H1 (cell line): ENCODE data around the gene LSG1. TPM values are rescaled to one million over a fixed set of nuclear protein-coding genes. Genes with fewer than 3 reads are reported as not detected.

Experiments
- CTCF ChIA-PET: fragments of 300-600 bp; sonication (Branson Sonifier 250); formaldehyde crosslinking; loops from one replicate; lab custom pipeline; 2021; ENCODE audit not compliant: partially characterized antibody; lab: Charles Lee
- POLR2A ChIA-PET: fragments of 300-600 bp; sonication (Branson Sonifier 250); formaldehyde crosslinking; loops from one replicate; lab custom pipeline; 2021; ENCODE audit warnings: inconsistent platforms; ENCODE audit not compliant: partially characterized antibody; lab: Charles Lee
- DNase-seq, 2 experiments: peaks; one replicate each; pipeline versions ENCODE4 v3.0.0 to v3.0.0-alpha.2; 2010 to 2022; ENCODE audit warnings: low spot score in 2 of 2, low read depth in 1 of 2, mixed read lengths in 1 of 2
- FAIRE-seq: peaks from 2 replicates; lab custom pipeline; 2011; peaks lifted over from hg19 to GRCh38; lab: Jason Lieb, UNC
- H2AFZ ChIP-seq: 2 replicates; pipeline ENCODE4 v1.8.1; 2012; ENCODE audit warnings: low read length, inconsistent platforms
- H2AK5ac ChIP-seq: 2 replicates; pipeline ENCODE4 v1.6.1; 2013; ENCODE audit warnings: low read depth, low read length
- H2BK120ac ChIP-seq: replicated peaks from 2 replicates; pipeline ENCODE3; 2013; ENCODE audit warnings: low read depth, low read length, inconsistent platforms
- H2BK12ac ChIP-seq: 2 replicates; pipeline ENCODE4 v1.6.1; 2013; ENCODE audit warnings: low read depth, low read length
- H2BK15ac ChIP-seq: 2 replicates; pipeline ENCODE4 v1.6.1; 2013; ENCODE audit warnings: low read length
- H2BK20ac ChIP-seq: 2 replicates; pipeline ENCODE4 v1.6.1; 2013; ENCODE audit warnings: low read length
- H2BK5ac ChIP-seq: 2 replicates; pipeline ENCODE4 v1.6.1; 2013; ENCODE audit warnings: low read depth, low read length
- H3K14ac ChIP-seq: 2 replicates; pipeline ENCODE4 v1.6.1; 2013; ENCODE audit warnings: inconsistent platforms; ENCODE audit not compliant: insufficient read length
- H3K18ac ChIP-seq: 2 replicates; pipeline ENCODE4 v1.6.1; 2013; ENCODE audit warnings: low read length; ENCODE audit errors: extremely low read depth
- H3K23ac ChIP-seq: 2 replicates; pipeline ENCODE4 v1.6.1; 2013; ENCODE audit warnings: inconsistent platforms; ENCODE audit not compliant: insufficient read length
- H3K23me2 ChIP-seq: 2 replicates; pipeline ENCODE4 v1.6.1; 2013; ENCODE audit warnings: low read depth, low read length
- H3K27ac ChIP-seq: 2 replicates; pipeline ENCODE4 v1.6.1; 2011; ENCODE audit warnings: low read depth, low read length, inconsistent platforms
- H3K27me3 ChIP-seq, 4 experiments: replicated peaks in 1 of 4; 1 replicate in 1 of 4; 2 replicates in 3 of 4; pipeline versions ENCODE4 v1.6.1 to v1.8.1; 2011 to 2013; ENCODE audit warnings: low read length in 3 of 4, mild to moderate bottlenecking in 3 of 4, inconsistent platforms in 2 of 4, mixed read lengths in 2 of 4, moderate library complexity in 1 of 4; ENCODE audit not compliant: control insufficient read depth in 3 of 4, insufficient read depth in 3 of 4; ENCODE audit errors: extremely low read depth in 1 of 4
- H3K36me3 ChIP-seq, 4 experiments: 2 replicates each; pipeline versions ENCODE4 v1.6.1 to v1.8.1; 2011 to 2013; ENCODE audit warnings: mild to moderate bottlenecking in 4 of 4, low read length in 3 of 4, moderate library complexity in 2 of 4, control low read depth in 1 of 4, inconsistent platforms in 1 of 4; ENCODE audit not compliant: insufficient read depth in 4 of 4, control insufficient read depth in 2 of 4
- H3K4ac ChIP-seq: replicated peaks from 2 replicates; pipeline ENCODE3; 2013; ENCODE audit warnings: low read length, low read depth, mixed read lengths, inconsistent platforms; ENCODE audit not compliant: insufficient read length
- H3K4me1 ChIP-seq, 4 experiments: replicated peaks in 1 of 4; 1 replicate in 1 of 4; 2 replicates in 3 of 4; pipeline versions ENCODE4 v1.6.1 to v1.8.1; 2011 to 2013; ENCODE audit warnings: low read length in 3 of 4, inconsistent platforms in 2 of 4, mixed read lengths in 1 of 4; ENCODE audit not compliant: insufficient read depth in 4 of 4, control insufficient read depth in 3 of 4
- H3K4me2 ChIP-seq, 2 experiments: 2 replicates each; pipeline versions ENCODE4 v1.6.1 to v1.8.1; 2011 to 2013; ENCODE audit warnings: low read depth in 2 of 2, low read length in 2 of 2, control low read depth in 1 of 2, inconsistent platforms in 1 of 2, mild to moderate bottlenecking in 1 of 2; ENCODE audit not compliant: insufficient read depth in 1 of 2
- H3K4me3 ChIP-seq, 4 experiments: fragments of 200-600, 300-600 bp in 1 of 4; sonication (generic), shearing (Covaris generic), sonication (Bioruptor Twin) in 1 of 4; 2 replicates each; pipeline versions ENCODE4 v1.5.1 to v1.8.1; 2011 to 2016; ENCODE audit warnings: low read length in 4 of 4, low read depth in 3 of 4, control low read depth in 2 of 4, inconsistent platforms in 2 of 4, mild to moderate bottlenecking in 2 of 4, mixed read lengths in 1 of 4, moderate library complexity in 1 of 4; ENCODE audit not compliant: insufficient read depth in 2 of 4; ENCODE audit errors: extremely low read depth in 1 of 4
- H3K56ac ChIP-seq: replicated peaks from 2 replicates; pipeline ENCODE3; 2013; ENCODE audit warnings: low read depth, mild to moderate bottlenecking, mixed read lengths, low read length, inconsistent platforms; ENCODE audit not compliant: insufficient read length
- H3K79me1 ChIP-seq: 2 replicates; pipeline ENCODE4 v1.6.1; 2013; ENCODE audit warnings: low read depth, low read length, control low read depth
- H3K79me2 ChIP-seq, 2 experiments: 2 replicates each; pipeline versions ENCODE4 v1.6.1 to v1.8.1; 2012 to 2013; ENCODE audit warnings: low read length in 2 of 2, mild to moderate bottlenecking in 2 of 2, inconsistent platforms in 1 of 2; ENCODE audit not compliant: insufficient read depth in 2 of 2, control insufficient read depth in 1 of 2
- H3K9ac ChIP-seq, 4 experiments: replicated peaks in 1 of 4; 1 replicate in 1 of 4; 2 replicates in 3 of 4; pipeline versions ENCODE4 v1.6.1 to v1.8.1; 2011 to 2013; ENCODE audit warnings: low read depth in 3 of 4, low read length in 3 of 4, control low read depth in 2 of 4, mild to moderate bottlenecking in 2 of 4, moderate library complexity in 2 of 4, inconsistent platforms in 1 of 4; ENCODE audit errors: extremely low read depth in 1 of 4
- H3K9me3 ChIP-seq, 2 experiments: 2 replicates each; pipeline versions ENCODE4 v1.6.1 to v1.8.1; 2012 to 2013; ENCODE audit warnings: mild to moderate bottlenecking in 2 of 2, moderate library complexity in 2 of 2, control low read depth in 1 of 2, inconsistent platforms in 1 of 2, low read depth in 1 of 2, low read length in 1 of 2, mixed read lengths in 1 of 2; ENCODE audit not compliant: insufficient read depth in 2 of 2
- H4K20me1 ChIP-seq, 2 experiments: replicated peaks in 1 of 2; 2 replicates each; pipeline versions ENCODE3 to v1.8.1; 2011 to 2013; ENCODE audit warnings: inconsistent platforms in 2 of 2, low read length in 2 of 2, mild to moderate bottlenecking in 1 of 2; ENCODE audit not compliant: insufficient read depth in 2 of 2, control insufficient read depth in 1 of 2
- H4K5ac ChIP-seq: 2 replicates; pipeline ENCODE4 v1.6.1; 2013; ENCODE audit warnings: low read length, low read depth, mixed read lengths, inconsistent platforms; ENCODE audit not compliant: insufficient read length
- H4K8ac ChIP-seq: 2 replicates; pipeline ENCODE4 v1.8.0; 2013; ENCODE audit warnings: mild to moderate bottlenecking, moderate library complexity, low read length, inconsistent platforms; ENCODE audit not compliant: insufficient read depth; ENCODE audit errors: extremely low read depth
- H4K91ac ChIP-seq: replicated peaks from 2 replicates; pipeline ENCODE3; 2013; ENCODE audit warnings: low read length, mixed read lengths, inconsistent platforms; ENCODE audit not compliant: insufficient read length
- ASH2L ChIP-seq: fragments of 200-600, 300-600 bp; sonication (generic); IDR thresholded peaks from one replicate; pipeline ENCODE4 v1.7.1; 2017; ENCODE audit warnings: low read length
- CHD1 ChIP-seq: IDR thresholded peaks from 2 replicates; pipeline ENCODE4 v1.6.1; 2012; ENCODE audit warnings: low read depth, low read length, improper control_type of control experiment
- GTF2F1 ChIP-seq: IDR thresholded peaks from 2 replicates; pipeline ENCODE4 v1.6.1; 2012; ENCODE audit warnings: low read depth, low read length, improper control_type of control experiment, borderline replicate concordance
- HDAC2 ChIP-seq, 2 experiments: fragments of 300-600 bp in 1 of 2; sonication (generic) in 1 of 2; IDR thresholded peaks; 2 replicates each; pipeline ENCODE4 v1.6.1; 2011 to 2012; ENCODE audit warnings: low read depth in 2 of 2, low read length in 2 of 2, mild to moderate bottlenecking in 2 of 2, moderate library complexity in 2 of 2, borderline replicate concordance in 1 of 2, inconsistent platforms in 1 of 2
- PHF8 ChIP-seq: fragments of 200-600 bp; sonication (generic); conservative IDR thresholded peaks from 2 replicates; pipeline ENCODE4 v1.7.1; 2012; ENCODE audit warnings: low read depth, mild to moderate bottlenecking, inconsistent platforms, low read length, moderate library complexity
- SIX5 ChIP-seq: IDR thresholded peaks from 2 replicates; pipeline ENCODE4 v1.6.1; 2011; ENCODE audit warnings: mild to moderate bottlenecking, low read depth, low read length
- TCF12 ChIP-seq: IDR thresholded peaks from 2 replicates; pipeline ENCODE4 v1.6.1; 2011; ENCODE audit warnings: low read depth, mild to moderate bottlenecking, low read length
- WGBS, 2 experiments: shearing (Covaris generic) in 1 of 2; methylation state at CpG; one replicate each; pipeline versions ENCODE4 v1.1.6 to v1.1.7; 2013 to 2015; ENCODE audit warnings: low lambda C conversion rate in 2 of 2, mixed read lengths in 2 of 2, inconsistent platforms in 1 of 2, low coverage in 1 of 2, missing lambda C conversion rate in 1 of 2; ENCODE audit not compliant: insufficient replicate concordance in 2 of 2, insufficient coverage in 1 of 2, insufficient read length in 1 of 2; ENCODE audit errors: extremely low coverage in 1 of 2, missing lambda C conversion rate in 1 of 2; 5-methylcytosine and 5-hydroxymethylcytosine counted together
- polyA plus RNA-seq, 7 experiments: library from polyadenylated mRNA; depleted of rRNA in 3 of 7; stranded (reverse) in 5 of 7; unstranded in 2 of 7; fragments of >200 nt in 5 of 7; fragments of 200-250 nt in 2 of 7; gene quantifications; 1 replicate in 5 of 7; 2 replicates in 1 of 7; 4 replicates in 1 of 7; pipeline versions ENCODE4 v1.2.1 to v1.2.3, GENCODE V29; 2011 to 2013; ENCODE audit warnings: missing spikeins in 2 of 7, mixed read lengths in 2 of 7
- total RNA-seq: library from RNA; stranded (reverse); fragmentation: NEBNext Ultra II Directional; extraction: Animal tissue kit (Norgen Biotek cat#: 25700); gene quantifications from 2 replicates; pipeline ENCODE4 v1.2.1, GENCODE V29; 2021
- TF ChIP-seq, protein P1 (sequence below), 3 experiments: IDR thresholded peaks; 1 replicate in 2 of 3; 2 replicates in 1 of 3; pipeline versions ENCODE4 v1.5.1 to v1.6.1; 2011; ENCODE audit warnings: low read length in 3 of 3, mild to moderate bottlenecking in 3 of 3, inconsistent platforms in 2 of 3, low read depth in 1 of 3, moderate library complexity in 1 of 3; ENCODE audit not compliant: insufficient read depth in 1 of 3; ENCODE audit errors: control extremely low read depth in 1 of 3
- TF ChIP-seq, protein P2 (sequence below): IDR thresholded peaks from 2 replicates; pipeline ENCODE4 v1.6.1; 2012; ENCODE audit warnings: inconsistent platforms

Gene LSG1
- total and polyA plus RNA-seq, 2 of the 8 experiments (the other 6 are each of a cell fraction or from before 2014, with no cell fraction given), result 23.7 to 47.6 TPM

DNA sequence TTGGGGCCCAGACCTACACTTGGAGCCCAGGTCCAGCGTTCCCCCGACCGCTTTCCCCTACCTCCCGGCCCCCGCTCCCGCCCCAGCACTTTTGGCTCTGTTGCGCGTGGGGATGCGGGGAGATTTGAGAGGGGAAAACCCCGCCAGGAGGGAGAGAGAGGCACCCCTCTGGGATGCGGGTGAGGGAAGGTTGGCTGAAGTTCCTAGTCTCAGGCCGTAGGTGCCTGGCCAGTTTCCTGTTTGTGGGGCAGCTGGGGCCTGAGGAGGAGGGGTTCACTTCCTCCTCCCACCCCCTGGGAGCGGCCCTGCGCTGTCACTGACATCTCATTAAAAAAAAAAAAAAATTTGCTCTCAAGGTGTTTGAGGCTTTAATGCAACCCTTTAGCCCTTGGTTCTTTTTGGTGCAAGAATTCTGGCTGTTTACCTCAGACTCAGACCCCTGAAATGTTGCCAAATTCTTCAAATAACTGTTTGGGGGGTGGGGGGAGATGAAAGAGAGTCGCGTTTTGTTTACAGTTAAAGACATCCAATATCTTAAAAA lies 16.3 kb upstream of the LSG1 start:
- Histone ChIP-seq H2BK5ac (peak overlapping the region; percentile 49; the same call in 1 of the 2 replicates), H2BK15ac (no peak overlapping the region), H3K27me3 (peaks cover 7 to 36% (median 29%) of the 10 kb centered on the region in 4 experiments), H3K79me2 (no peaks in the 10 kb centered on the region), H3K4me2 (peak overlapping the region; percentile 90 to 97), H3K14ac (no peak overlapping the region), H3K23ac (no peak overlapping the region), H3K18ac (peak overlapping the region; percentile 60; the same call in 1 of the 2 replicates), H4K20me1 (peaks cover 0 to 5% of the 10 kb centered on the region in 2 experiments), H3K4me1 (peaks cover 0 to 15% (median 12%) of the 10 kb centered on the region in 4 experiments; a peak in 6 of 7 replicates), H2BK12ac (no peak overlapping the region), H3K56ac (no peak overlapping the region), H3K36me3 (no peaks in the 10 kb centered on the region), H2AFZ (peak overlapping the region; percentile 30; the same call in 1 of the 2 replicates), H4K5ac (peak overlapping the region; percentile 20), H3K4ac (no peak overlapping the region), H4K8ac (no peak overlapping the region; the same call in 1 of the 2 replicates), H3K9me3 (no peaks in the 10 kb centered on the region), H3K23me2 (peaks cover 22% of the 10 kb centered on the region; the same call in 1 of the 2 replicates), H3K27ac (no peak overlapping the region), H3K9ac (peak overlapping the region in 2 of 4 experiments; percentile 25 to 39; a peak in 2 of 7 replicates), H2AK5ac (no peak overlapping the region), H4K91ac (no peak overlapping the region), H2BK120ac (no peak overlapping the region), H3K4me3 (peak overlapping the region; percentile 42 to 79 (median 70)), H2BK20ac (no peak overlapping the region), H3K79me1 (no peaks in the 10 kb centered on the region)
- POLR2A ChIA-PET, result interaction anchor here (0.8 to 3.7 kb wide), 13 partner anchors 8 to 572 kb away, joined by 3 to 30 read pairs (median 4); partner anchors contain the start of genes LSG1 and TMEM44
- CTCF ChIA-PET, result interaction anchor here (0.7 to 9.3 kb wide), 47 partner anchors 11 to 564 kb away, joined by 3 to 110 read pairs (median 4); partner anchors contain the start of gene LSG1
- no peak for FAIRE-seq
- no peak for DNase-seq
- 32% methylated on average over 6 of the region's 16 CpGs; no CpG with 5 or more reads in 1 of the 2 experiments for WGBS, 2 experiments
- TF ChIP-seq CHD1 (no peak), ASH2L (peak; percentile 6), TCF12 (no peak), HDAC2 (IDR thresholded peaks at IDR 0.05; ENCODE audit: borderline replicate concordance in 1 of 2, low read depth in 2 of 2, low read length in 2 of 2) (no peak), GTF2F1 (no peak), PHF8 (no peak), SIX5 (no peak)
- TF ChIP-seq, protein P1, sequence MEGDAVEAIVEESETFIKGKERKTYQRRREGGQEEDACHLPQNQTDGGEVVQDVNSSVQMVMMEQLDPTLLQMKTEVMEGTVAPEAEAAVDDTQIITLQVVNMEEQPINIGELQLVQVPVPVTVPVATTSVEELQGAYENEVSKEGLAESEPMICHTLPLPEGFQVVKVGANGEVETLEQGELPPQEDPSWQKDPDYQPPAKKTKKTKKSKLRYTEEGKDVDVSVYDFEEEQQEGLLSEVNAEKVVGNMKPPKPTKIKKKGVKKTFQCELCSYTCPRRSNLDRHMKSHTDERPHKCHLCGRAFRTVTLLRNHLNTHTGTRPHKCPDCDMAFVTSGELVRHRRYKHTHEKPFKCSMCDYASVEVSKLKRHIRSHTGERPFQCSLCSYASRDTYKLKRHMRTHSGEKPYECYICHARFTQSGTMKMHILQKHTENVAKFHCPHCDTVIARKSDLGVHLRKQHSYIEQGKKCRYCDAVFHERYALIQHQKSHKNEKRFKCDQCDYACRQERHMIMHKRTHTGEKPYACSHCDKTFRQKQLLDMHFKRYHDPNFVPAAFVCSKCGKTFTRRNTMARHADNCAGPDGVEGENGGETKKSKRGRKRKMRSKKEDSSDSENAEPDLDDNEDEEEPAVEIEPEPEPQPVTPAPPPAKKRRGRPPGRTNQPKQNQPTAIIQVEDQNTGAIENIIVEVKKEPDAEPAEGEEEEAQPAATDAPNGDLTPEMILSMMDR (IDR thresholded peaks at IDR 0.05; ENCODE audit: control extremely low read depth in 1 of 3, insufficient read depth in 1 of 3, low read depth in 1 of 3, low read length in 3 of 3), result no peak
- TF ChIP-seq, protein P2, sequence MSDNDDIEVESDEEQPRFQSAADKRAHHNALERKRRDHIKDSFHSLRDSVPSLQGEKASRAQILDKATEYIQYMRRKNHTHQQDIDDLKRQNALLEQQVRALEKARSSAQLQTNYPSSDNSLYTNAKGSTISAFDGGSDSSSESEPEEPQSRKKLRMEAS, result no peak
